Activated naive CD4-positive, alpha-beta T cell treated with anti-CD3 and anti-CD28 coated beads for 36 hours (primary cell): ENCODE results near the gene TRIM49D1. TPM values are rescaled to one million over a fixed set of nuclear protein-coding genes. Genes with fewer than 3 reads are reported as not detected.

Experiments
- total RNA-seq, 2 experiments: library from RNA; stranded (reverse); gene quantifications; one replicate each; pipeline ENCODE4 v1.2.3, GENCODE V29; 2021

The TRIM49D1 gene
- total RNA-seq, 2 experiments from 2014 or later: not detected

Other genes with a start within 250 kb of the TRIM49D1 start
- gene TRIM77, start 211.9 kb downstream of the TRIM49D1 start, total RNA-seq: not detected
- not detected for gene TRIM49, start 113.7 kb downstream of the TRIM49D1 start, total RNA-seq
- not detected for gene TRIM64B, start 43.8 kb downstream of the TRIM49D1 start, total RNA-seq
- gene TRIM49D2, start 1.8 kb upstream of the TRIM49D1 start, total RNA-seq: not detected
- gene TRIM64, start 43.8 kb upstream of the TRIM49D1 start, total RNA-seq: not detected
- gene TRIM49C, start 108.9 kb upstream of the TRIM49D1 start, total RNA-seq: not detected
- gene UBTFL1, start 163.7 kb upstream of the TRIM49D1 start, total RNA-seq: not detected
- gene NAALAD2, start 212.4 kb upstream of the TRIM49D1 start, total RNA-seq: not detected